GM19099 (cell line): ENCODE results near the gene CLDN4.

Source experiments
- POLR2A ChIP-seq: IDR thresholded peaks from 3 replicates; pipeline ENCODE4 v1.6.1; 2011; ENCODE audit warnings: low read depth; ENCODE audit not compliant: insufficient read length; ENCODE audit errors: extremely low read depth

Gene CLDN4

GRCh38 chr7:73864981-73865711 lies 34.4 kb downstream of the CLDN4 start:
- no peak for TF ChIP-seq POLR2A

GRCh38 chr7:73865738-73866445 lies 35.1 kb downstream of the CLDN4 start:
- no peak for TF ChIP-seq POLR2A

DNA sequence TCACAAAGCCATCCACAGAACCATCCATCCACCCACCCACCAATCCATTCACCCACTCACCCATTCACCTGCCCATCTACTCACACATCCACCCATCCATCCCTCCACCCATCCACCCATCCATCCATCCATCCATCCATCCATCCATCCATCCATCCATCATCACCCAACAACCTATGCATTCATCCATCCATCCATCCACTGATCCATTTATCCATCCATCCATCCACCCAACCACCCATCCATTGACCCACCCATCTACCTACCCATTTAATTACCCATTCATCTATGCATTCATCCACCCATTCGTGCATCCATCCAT lies 35.6 kb downstream of the CLDN4 start:
- no peak for TF ChIP-seq POLR2A

GRCh38 chr7:73869011-73869798 lies 38.4 kb downstream of the CLDN4 start:
- no peak for TF ChIP-seq POLR2A

GRCh38 chr7:73870041-73870492 lies 39.3 kb downstream of the CLDN4 start:
- no peak for TF ChIP-seq POLR2A

- TF ChIP-seq POLR2A, result no peak
Observed at GRCh38 chr7:73871163-73872011, 40.6 kb downstream of the CLDN4 start.

- TF ChIP-seq POLR2A, result no peak
Observed at GRCh38 chr7:73872056-73872908, 41.5 kb downstream of the CLDN4 start.

DNA sequence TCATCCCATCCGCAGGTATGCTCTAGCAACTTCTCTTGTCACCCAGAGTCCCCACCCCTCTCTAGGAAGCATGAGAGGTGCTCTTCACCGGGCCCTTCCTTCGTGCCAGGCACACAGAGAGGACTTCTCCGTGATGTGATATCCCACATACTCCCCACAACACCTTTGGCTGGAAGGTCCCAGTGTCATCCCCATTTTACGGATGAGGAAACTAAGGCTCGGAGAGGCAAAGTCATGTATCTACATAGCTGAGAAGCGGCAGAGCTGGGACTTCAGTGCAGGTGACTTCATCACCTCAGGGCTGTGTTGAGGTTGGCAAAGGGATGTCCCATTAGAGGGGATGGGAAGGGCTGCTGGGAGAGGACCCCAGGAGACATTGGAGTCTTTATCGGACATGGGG lies 45.6 kb downstream of the CLDN4 start:
- TF ChIP-seq POLR2A, result no peak

- no peak for TF ChIP-seq POLR2A
Observed at GRCh38 chr7:73876973-73877372, 46.2 kb downstream of the CLDN4 start.

GRCh38 chr7:73879977-73880681 lies 49.3 kb downstream of the CLDN4 start:
- no peak for TF ChIP-seq POLR2A

DNA sequence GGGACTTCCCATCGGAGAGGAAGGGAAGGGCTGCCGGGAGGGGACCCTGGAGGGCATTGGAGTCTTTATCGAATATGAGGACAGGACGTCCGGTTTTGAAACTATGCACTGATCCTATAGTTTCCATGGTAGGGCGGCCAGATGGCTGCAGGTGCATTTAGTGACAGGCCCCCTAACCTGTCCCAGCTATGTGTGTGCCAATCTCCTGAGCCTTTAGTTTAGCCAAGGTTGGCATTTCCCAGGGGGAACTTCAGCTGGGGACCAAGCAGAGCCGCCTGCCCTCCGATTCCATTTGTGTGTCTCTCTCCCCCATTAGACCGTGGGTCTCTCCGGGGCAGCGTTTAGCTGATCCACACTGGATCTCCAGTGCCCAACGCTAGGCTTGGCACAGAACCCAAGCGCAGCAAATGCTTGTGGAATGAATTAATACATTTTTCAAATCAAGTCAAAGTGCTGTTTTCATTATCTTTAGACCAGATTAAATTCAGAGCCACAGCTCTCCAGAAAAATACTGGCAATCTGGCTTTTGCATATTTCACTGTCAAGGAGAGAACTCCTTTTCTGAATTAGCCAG lies 50.0 kb downstream of the CLDN4 start:
- TF ChIP-seq POLR2A, result no peak

- TF ChIP-seq POLR2A, result no peak
Observed at GRCh38 chr7:73881352-73882046, 50.7 kb downstream of the CLDN4 start.
